H1 (cell line): ENCODE data around the gene NUP85. TPM values are rescaled to one million over a fixed set of nuclear protein-coding genes. Genes with fewer than 3 reads are reported as not detected.

Source experiments
- CTCF ChIA-PET: fragments of 300-600 bp; sonication (Branson Sonifier 250); formaldehyde crosslinking; loops from one replicate; lab custom pipeline; 2021; ENCODE audit not compliant: partially characterized antibody; lab: Charles Lee
- POLR2A ChIA-PET: fragments of 300-600 bp; sonication (Branson Sonifier 250); formaldehyde crosslinking; loops from one replicate; lab custom pipeline; 2021; ENCODE audit warnings: inconsistent platforms; ENCODE audit not compliant: partially characterized antibody; lab: Charles Lee
- DNase-seq, 2 experiments: peaks; one replicate each; pipeline versions ENCODE4 v3.0.0 to v3.0.0-alpha.2; 2010 to 2022; ENCODE audit warnings: low spot score in 2 of 2, low read depth in 1 of 2, mixed read lengths in 1 of 2
- FAIRE-seq: peaks from 2 replicates; lab custom pipeline; 2011; peaks lifted over from hg19 to GRCh38; lab: Jason Lieb, UNC
- H2AFZ ChIP-seq: 2 replicates; pipeline ENCODE4 v1.8.1; 2012; ENCODE audit warnings: low read length, inconsistent platforms
- H2AK5ac ChIP-seq: 2 replicates; pipeline ENCODE4 v1.6.1; 2013; ENCODE audit warnings: low read depth, low read length
- H2BK120ac ChIP-seq: replicated peaks from 2 replicates; pipeline ENCODE3; 2013; ENCODE audit warnings: low read depth, low read length, inconsistent platforms
- H2BK12ac ChIP-seq: 2 replicates; pipeline ENCODE4 v1.6.1; 2013; ENCODE audit warnings: low read depth, low read length
- H2BK15ac ChIP-seq: 2 replicates; pipeline ENCODE4 v1.6.1; 2013; ENCODE audit warnings: low read length
- H2BK20ac ChIP-seq: 2 replicates; pipeline ENCODE4 v1.6.1; 2013; ENCODE audit warnings: low read length
- H2BK5ac ChIP-seq: 2 replicates; pipeline ENCODE4 v1.6.1; 2013; ENCODE audit warnings: low read depth, low read length
- H3K14ac ChIP-seq: 2 replicates; pipeline ENCODE4 v1.6.1; 2013; ENCODE audit warnings: inconsistent platforms; ENCODE audit not compliant: insufficient read length
- H3K18ac ChIP-seq: 2 replicates; pipeline ENCODE4 v1.6.1; 2013; ENCODE audit warnings: low read length; ENCODE audit errors: extremely low read depth
- H3K23ac ChIP-seq: 2 replicates; pipeline ENCODE4 v1.6.1; 2013; ENCODE audit warnings: inconsistent platforms; ENCODE audit not compliant: insufficient read length
- H3K23me2 ChIP-seq: 2 replicates; pipeline ENCODE4 v1.6.1; 2013; ENCODE audit warnings: low read depth, low read length
- H3K27ac ChIP-seq: 2 replicates; pipeline ENCODE4 v1.6.1; 2011; ENCODE audit warnings: low read depth, low read length, inconsistent platforms
- H3K27me3 ChIP-seq, 4 experiments: replicated peaks in 1 of 4; 1 replicate in 1 of 4; 2 replicates in 3 of 4; pipeline versions ENCODE4 v1.6.1 to v1.8.1; 2011 to 2013; ENCODE audit warnings: low read length in 3 of 4, mild to moderate bottlenecking in 3 of 4, inconsistent platforms in 2 of 4, mixed read lengths in 2 of 4, moderate library complexity in 1 of 4; ENCODE audit not compliant: control insufficient read depth in 3 of 4, insufficient read depth in 3 of 4; ENCODE audit errors: extremely low read depth in 1 of 4
- H3K36me3 ChIP-seq, 4 experiments: 2 replicates each; pipeline versions ENCODE4 v1.6.1 to v1.8.1; 2011 to 2013; ENCODE audit warnings: mild to moderate bottlenecking in 4 of 4, low read length in 3 of 4, moderate library complexity in 2 of 4, control low read depth in 1 of 4, inconsistent platforms in 1 of 4; ENCODE audit not compliant: insufficient read depth in 4 of 4, control insufficient read depth in 2 of 4
- H3K4ac ChIP-seq: replicated peaks from 2 replicates; pipeline ENCODE3; 2013; ENCODE audit warnings: low read length, low read depth, mixed read lengths, inconsistent platforms; ENCODE audit not compliant: insufficient read length
- H3K4me1 ChIP-seq, 4 experiments: replicated peaks in 1 of 4; 1 replicate in 1 of 4; 2 replicates in 3 of 4; pipeline versions ENCODE4 v1.6.1 to v1.8.1; 2011 to 2013; ENCODE audit warnings: low read length in 3 of 4, inconsistent platforms in 2 of 4, mixed read lengths in 1 of 4; ENCODE audit not compliant: insufficient read depth in 4 of 4, control insufficient read depth in 3 of 4
- H3K4me2 ChIP-seq, 2 experiments: 2 replicates each; pipeline versions ENCODE4 v1.6.1 to v1.8.1; 2011 to 2013; ENCODE audit warnings: low read depth in 2 of 2, low read length in 2 of 2, control low read depth in 1 of 2, inconsistent platforms in 1 of 2, mild to moderate bottlenecking in 1 of 2; ENCODE audit not compliant: insufficient read depth in 1 of 2
- H3K4me3 ChIP-seq, 4 experiments: fragments of 200-600, 300-600 bp in 1 of 4; sonication (generic), shearing (Covaris generic), sonication (Bioruptor Twin) in 1 of 4; 2 replicates each; pipeline versions ENCODE4 v1.5.1 to v1.8.1; 2011 to 2016; ENCODE audit warnings: low read length in 4 of 4, low read depth in 3 of 4, control low read depth in 2 of 4, inconsistent platforms in 2 of 4, mild to moderate bottlenecking in 2 of 4, mixed read lengths in 1 of 4, moderate library complexity in 1 of 4; ENCODE audit not compliant: insufficient read depth in 2 of 4; ENCODE audit errors: extremely low read depth in 1 of 4
- H3K56ac ChIP-seq: replicated peaks from 2 replicates; pipeline ENCODE3; 2013; ENCODE audit warnings: low read depth, mild to moderate bottlenecking, mixed read lengths, low read length, inconsistent platforms; ENCODE audit not compliant: insufficient read length
- H3K79me1 ChIP-seq: 2 replicates; pipeline ENCODE4 v1.6.1; 2013; ENCODE audit warnings: low read depth, low read length, control low read depth
- H3K79me2 ChIP-seq, 2 experiments: 2 replicates each; pipeline versions ENCODE4 v1.6.1 to v1.8.1; 2012 to 2013; ENCODE audit warnings: low read length in 2 of 2, mild to moderate bottlenecking in 2 of 2, inconsistent platforms in 1 of 2; ENCODE audit not compliant: insufficient read depth in 2 of 2, control insufficient read depth in 1 of 2
- H3K9ac ChIP-seq, 4 experiments: replicated peaks in 1 of 4; 1 replicate in 1 of 4; 2 replicates in 3 of 4; pipeline versions ENCODE4 v1.6.1 to v1.8.1; 2011 to 2013; ENCODE audit warnings: low read depth in 3 of 4, low read length in 3 of 4, control low read depth in 2 of 4, mild to moderate bottlenecking in 2 of 4, moderate library complexity in 2 of 4, inconsistent platforms in 1 of 4; ENCODE audit errors: extremely low read depth in 1 of 4
- H3K9me3 ChIP-seq, 2 experiments: 2 replicates each; pipeline versions ENCODE4 v1.6.1 to v1.8.1; 2012 to 2013; ENCODE audit warnings: mild to moderate bottlenecking in 2 of 2, moderate library complexity in 2 of 2, control low read depth in 1 of 2, inconsistent platforms in 1 of 2, low read depth in 1 of 2, low read length in 1 of 2, mixed read lengths in 1 of 2; ENCODE audit not compliant: insufficient read depth in 2 of 2
- H4K20me1 ChIP-seq, 2 experiments: replicated peaks in 1 of 2; 2 replicates each; pipeline versions ENCODE3 to v1.8.1; 2011 to 2013; ENCODE audit warnings: inconsistent platforms in 2 of 2, low read length in 2 of 2, mild to moderate bottlenecking in 1 of 2; ENCODE audit not compliant: insufficient read depth in 2 of 2, control insufficient read depth in 1 of 2
- H4K5ac ChIP-seq: 2 replicates; pipeline ENCODE4 v1.6.1; 2013; ENCODE audit warnings: low read length, low read depth, mixed read lengths, inconsistent platforms; ENCODE audit not compliant: insufficient read length
- H4K8ac ChIP-seq: 2 replicates; pipeline ENCODE4 v1.8.0; 2013; ENCODE audit warnings: mild to moderate bottlenecking, moderate library complexity, low read length, inconsistent platforms; ENCODE audit not compliant: insufficient read depth; ENCODE audit errors: extremely low read depth
- H4K91ac ChIP-seq: replicated peaks from 2 replicates; pipeline ENCODE3; 2013; ENCODE audit warnings: low read length, mixed read lengths, inconsistent platforms; ENCODE audit not compliant: insufficient read length
- GABPA ChIP-seq: IDR thresholded peaks from 2 replicates; pipeline ENCODE4 v1.6.1; 2011; ENCODE audit warnings: mild to moderate bottlenecking, low read length, moderate library complexity, borderline replicate concordance; ENCODE audit not compliant: insufficient read depth
- KDM1A ChIP-seq: fragments of 200-600, 300-600 bp; sonication (generic); IDR thresholded peaks from 2 replicates; pipeline ENCODE4 v1.7.1; 2016; ENCODE audit warnings: mild to moderate bottlenecking, low read length, borderline replicate concordance
- RNF2 ChIP-seq: fragments of 200-900, 300-1000 bp; sonication (generic); IDR thresholded peaks from 2 replicates; pipeline ENCODE4 v1.7.1; 2016; ENCODE audit warnings: borderline replicate concordance, low read depth, mild to moderate bottlenecking, antibody characterized with exemption, low read length; ENCODE audit not compliant: poor library complexity, severe bottlenecking; ENCODE audit errors: missing control alignments
- TAF1 ChIP-seq: IDR thresholded peaks from 2 replicates; pipeline ENCODE4 v1.6.1; 2011; ENCODE audit warnings: mild to moderate bottlenecking, low read depth, low read length
- WGBS, 2 experiments: shearing (Covaris generic) in 1 of 2; methylation state at CpG; one replicate each; pipeline versions ENCODE4 v1.1.6 to v1.1.7; 2013 to 2015; ENCODE audit warnings: low lambda C conversion rate in 2 of 2, mixed read lengths in 2 of 2, inconsistent platforms in 1 of 2, low coverage in 1 of 2, missing lambda C conversion rate in 1 of 2; ENCODE audit not compliant: insufficient replicate concordance in 2 of 2, insufficient coverage in 1 of 2, insufficient read length in 1 of 2; ENCODE audit errors: extremely low coverage in 1 of 2, missing lambda C conversion rate in 1 of 2; 5-methylcytosine and 5-hydroxymethylcytosine counted together
- polyA plus RNA-seq, 7 experiments: library from polyadenylated mRNA; depleted of rRNA in 3 of 7; stranded (reverse) in 5 of 7; unstranded in 2 of 7; fragments of >200 nt in 5 of 7; fragments of 200-250 nt in 2 of 7; gene quantifications; 1 replicate in 5 of 7; 2 replicates in 1 of 7; 4 replicates in 1 of 7; pipeline versions ENCODE4 v1.2.1 to v1.2.3, GENCODE V29; 2011 to 2013; ENCODE audit warnings: missing spikeins in 2 of 7, mixed read lengths in 2 of 7
- total RNA-seq: library from RNA; stranded (reverse); fragmentation: NEBNext Ultra II Directional; extraction: Animal tissue kit (Norgen Biotek cat#: 25700); gene quantifications from 2 replicates; pipeline ENCODE4 v1.2.1, GENCODE V29; 2021

Gene NUP85
- total and polyA plus RNA-seq, 2 of the 8 experiments (the other 6 are each of a cell fraction or from before 2014, with no cell fraction given) = 98.5 to 154 TPM

DNA sequence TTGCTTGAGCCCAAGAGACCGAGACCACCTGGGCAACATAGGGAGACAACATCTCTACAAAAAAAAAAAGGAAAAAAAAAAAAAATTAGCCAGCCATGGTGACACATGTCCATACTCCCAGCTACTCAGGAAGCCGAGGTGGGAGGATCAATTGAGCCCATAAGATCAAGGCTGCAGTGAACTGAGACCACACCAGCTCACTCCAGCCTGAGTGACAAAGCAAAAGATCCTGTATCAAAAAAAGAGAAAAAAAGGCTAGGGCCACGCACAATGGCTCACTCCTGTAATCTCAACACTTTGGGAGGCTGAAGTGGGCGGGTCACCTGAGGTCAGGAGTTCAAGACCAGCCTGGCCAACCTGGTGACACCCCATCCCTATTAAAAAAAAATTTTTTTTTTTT is 36.5 kb upstream of the NUP85 start:
- no peaks in the 10 kb centered on the region for H3K27me3 ChIP-seq
- WGBS, 2 experiments = 92% methylated on average over 4 of the region's 4 CpGs; no CpG with 5 or more reads in 1 of the 2 experiments

More for the DNA sequence above, 36.5 kb upstream of the NUP85 start:
- no peak overlapping the region for H3K4ac ChIP-seq
- no peaks in the 10 kb centered on the region; a peak in 1 of 7 replicates for H3K4me1 ChIP-seq
- H2BK120ac ChIP-seq = no peak overlapping the region
- H3K4me3 ChIP-seq = no peak overlapping the region
- H3K14ac ChIP-seq = no peak overlapping the region
- H3K9ac ChIP-seq = no peak overlapping the region
- H3K36me3 ChIP-seq = peaks cover 19 to 74% (median 40%) of the 10 kb centered on the region in 4 experiments
- H3K9me3 ChIP-seq = no peaks in the 10 kb centered on the region
- no peaks in the 10 kb centered on the region for H3K79me1 ChIP-seq
- no peak overlapping the region for H2BK20ac ChIP-seq
- no peak overlapping the region for H3K23ac ChIP-seq
- no peak overlapping the region for H2AK5ac ChIP-seq
- H3K79me2 ChIP-seq = peaks cover 0 to 29% of the 10 kb centered on the region in 2 experiments; a peak in 2 of 4 replicates
- no peak overlapping the region for H3K27ac ChIP-seq
- TF ChIP-seq RNF2 (no peak), GABPA (no peak), KDM1A (no peak), TAF1 (no peak)
- no peak overlapping the region for H2BK5ac ChIP-seq
- no peak for DNase-seq
- H4K20me1 ChIP-seq = peaks cover 4 to 11% of the 10 kb centered on the region in 2 experiments
- CTCF ChIA-PET = interaction anchor here (0.6 to 3.6 kb wide), 11 partner anchors 19 to 1237 kb away, joined by 3 to 13 read pairs (median 4); partner anchors contain the start of gene NT5C
- no peaks in the 10 kb centered on the region for H3K23me2 ChIP-seq
- POLR2A ChIA-PET = interaction anchor here (0.6 to 14.7 kb wide), 9 partner anchors 11 to 107 kb away, joined by 3 to 213 read pairs (median 4); partner anchors contain the start of genes JPT1 and SUMO2
- no peak overlapping the region for H2BK12ac ChIP-seq
- no peak overlapping the region for H3K18ac ChIP-seq
- no peak overlapping the region for H3K56ac ChIP-seq
- no peak overlapping the region for H2AFZ ChIP-seq
- H4K91ac ChIP-seq = no peak overlapping the region
- H4K5ac ChIP-seq = no peak overlapping the region
- H4K8ac ChIP-seq = no peak overlapping the region
- no peak for FAIRE-seq
- no peak overlapping the region for H3K4me2 ChIP-seq
- H2BK15ac ChIP-seq = no peak overlapping the region
